Measurements from ENCODE around the gene ADAMTS2. TPM values are rescaled to one million over a fixed set of nuclear protein-coding genes. Genes with fewer than 3 reads are reported as not detected.

Gene ADAMTS2
- total and polyA plus RNA-seq, 2 donors from 2014 or later, result 2.0 to 13.6 TPM

DNA sequence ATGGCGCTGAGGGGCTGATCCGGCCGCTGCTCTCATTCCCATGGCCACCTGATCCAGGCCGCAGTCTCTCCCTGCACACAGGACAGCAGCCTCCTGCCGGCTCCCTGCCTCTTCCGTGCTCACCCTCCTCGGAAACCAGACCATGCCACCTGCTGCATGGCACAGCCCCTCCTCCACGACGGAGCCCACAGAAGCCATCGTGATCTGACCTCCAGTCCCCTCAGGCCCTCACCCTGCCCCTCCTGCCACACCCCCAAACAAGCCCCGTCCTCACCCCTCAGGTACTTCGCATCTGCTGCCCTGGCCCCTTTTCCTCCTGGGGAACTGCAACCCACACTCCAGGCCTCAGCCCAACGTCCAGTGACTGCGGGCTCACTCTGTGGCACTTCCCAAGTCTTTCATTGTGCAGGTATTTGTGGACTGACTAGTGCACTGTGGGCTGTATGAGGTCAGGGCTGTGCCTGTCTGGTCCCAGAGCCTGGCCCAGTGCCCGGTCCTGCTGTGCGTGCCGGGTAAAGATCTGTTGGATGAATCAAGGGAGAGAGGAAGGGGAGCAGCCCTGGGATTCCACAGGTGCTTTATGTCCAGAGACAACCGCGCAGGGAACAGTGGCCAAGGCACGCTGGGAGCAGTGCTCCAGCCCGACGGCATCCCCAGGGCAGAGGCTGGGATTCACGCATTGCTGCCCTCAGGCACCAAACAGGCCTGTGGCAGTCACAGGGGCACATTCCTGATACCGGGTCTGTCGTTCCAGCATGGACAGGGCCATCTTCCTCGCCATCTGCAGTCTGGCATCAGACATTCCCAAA, 86.1 kb downstream of the ADAMTS2 start:
- FAIRE-seq (no peak), DNase-seq (peak in 3 of 5 donors; percentile 10 to 40 (median 20))
- TF ChIP-seq, protein P1, sequence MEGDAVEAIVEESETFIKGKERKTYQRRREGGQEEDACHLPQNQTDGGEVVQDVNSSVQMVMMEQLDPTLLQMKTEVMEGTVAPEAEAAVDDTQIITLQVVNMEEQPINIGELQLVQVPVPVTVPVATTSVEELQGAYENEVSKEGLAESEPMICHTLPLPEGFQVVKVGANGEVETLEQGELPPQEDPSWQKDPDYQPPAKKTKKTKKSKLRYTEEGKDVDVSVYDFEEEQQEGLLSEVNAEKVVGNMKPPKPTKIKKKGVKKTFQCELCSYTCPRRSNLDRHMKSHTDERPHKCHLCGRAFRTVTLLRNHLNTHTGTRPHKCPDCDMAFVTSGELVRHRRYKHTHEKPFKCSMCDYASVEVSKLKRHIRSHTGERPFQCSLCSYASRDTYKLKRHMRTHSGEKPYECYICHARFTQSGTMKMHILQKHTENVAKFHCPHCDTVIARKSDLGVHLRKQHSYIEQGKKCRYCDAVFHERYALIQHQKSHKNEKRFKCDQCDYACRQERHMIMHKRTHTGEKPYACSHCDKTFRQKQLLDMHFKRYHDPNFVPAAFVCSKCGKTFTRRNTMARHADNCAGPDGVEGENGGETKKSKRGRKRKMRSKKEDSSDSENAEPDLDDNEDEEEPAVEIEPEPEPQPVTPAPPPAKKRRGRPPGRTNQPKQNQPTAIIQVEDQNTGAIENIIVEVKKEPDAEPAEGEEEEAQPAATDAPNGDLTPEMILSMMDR (IDR thresholded peaks at IDR 0.05; ENCODE audit: borderline replicate concordance, extremely low read depth, insufficient read depth), result no peak
- Histone ChIP-seq H3K36me3 (ENCODE audit: control insufficient read depth in 2 of 3, insufficient read depth in 3 of 3, low read length in 3 of 3) (no peaks in the 10 kb centered on the region), H3K9ac (ENCODE audit: low read length in 3 of 3) (no peak overlapping the region), H3K4me1 (ENCODE audit: control insufficient read depth in 2 of 3, insufficient read depth in 2 of 3, low read depth in 1 of 3, low read length in 3 of 3) (no peaks in the 10 kb centered on the region), H3K27me3 (ENCODE audit: control insufficient read depth, insufficient read depth, low read length) (no peaks in the 10 kb centered on the region), H3K27ac (ENCODE audit: low read depth in 2 of 2, low read length in 2 of 2) (no peak overlapping the region), H3K9me3 (ENCODE audit: control insufficient read depth in 2 of 3, insufficient read depth in 1 of 3, low read length in 3 of 3) (no peaks in the 10 kb centered on the region), H3K4me3 (ENCODE audit: low read length in 3 of 3) (no peak overlapping the region)
- intact Hi-C loops (cut with DNase I), result no loop called here

DNA sequence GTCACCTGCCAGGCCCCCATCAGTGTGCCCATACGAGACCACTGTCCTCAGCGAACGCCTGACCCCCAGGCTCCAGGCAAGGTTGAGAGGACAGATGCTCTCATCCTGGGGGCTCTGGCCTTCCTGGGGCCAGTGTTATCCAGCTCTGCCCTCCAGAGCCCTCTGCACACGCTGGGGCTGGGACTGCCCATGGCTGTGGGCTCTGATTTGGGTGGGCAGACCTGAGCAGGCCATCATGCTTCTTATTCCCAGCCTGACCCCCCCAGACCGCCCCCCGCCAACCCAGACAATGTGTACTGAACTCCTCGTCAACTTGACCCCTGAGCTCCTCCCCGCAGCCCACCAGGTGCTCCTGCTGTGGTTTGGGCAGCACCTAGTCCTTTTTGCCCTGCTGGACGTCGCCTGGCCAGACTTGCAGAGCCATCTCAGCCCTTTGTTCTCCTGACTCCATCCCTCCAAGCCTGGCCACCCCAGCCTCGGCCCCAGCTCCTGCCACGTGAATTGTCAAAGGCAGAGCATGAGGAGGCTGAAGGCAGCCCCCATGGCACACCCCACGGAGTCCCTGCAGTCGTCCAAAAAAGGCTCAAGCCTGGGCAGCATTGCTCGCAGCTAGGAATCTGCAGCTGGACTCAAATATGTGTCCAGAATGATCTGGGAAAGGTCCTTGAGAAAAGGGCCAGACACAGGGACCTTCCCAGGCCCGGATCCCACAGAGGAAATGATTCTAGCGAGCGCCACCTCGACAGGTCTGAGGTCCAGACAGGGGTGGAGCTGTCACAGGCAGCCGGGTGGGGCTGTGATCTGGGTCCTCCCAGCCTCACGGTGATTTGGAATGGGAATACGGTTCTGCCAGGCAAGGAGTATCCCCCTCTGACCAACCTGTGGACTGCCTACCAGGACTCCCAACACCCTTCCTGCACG, 87.0 kb downstream of the ADAMTS2 start:
- H3K27me3 ChIP-seq (ENCODE audit: control insufficient read depth, insufficient read depth, low read length), result no peaks in the 10 kb centered on the region
- intact Hi-C loops (cut with DNase I), result no loop called here
- H3K4me1 ChIP-seq (ENCODE audit: control insufficient read depth in 2 of 3, insufficient read depth in 2 of 3, low read depth in 1 of 3, low read length in 3 of 3), result no peaks in the 10 kb centered on the region
- DNase-seq (peak in 3 of 5 donors; percentile 9 to 70 (median 40)), FAIRE-seq (no peak)
- no peaks in the 10 kb centered on the region for H3K9me3 ChIP-seq (ENCODE audit: control insufficient read depth in 2 of 3, insufficient read depth in 1 of 3, low read length in 3 of 3)
- H3K36me3 ChIP-seq (ENCODE audit: control insufficient read depth in 2 of 3, insufficient read depth in 3 of 3, low read length in 3 of 3), result no peaks in the 10 kb centered on the region
- no peak overlapping the region for H3K4me3 ChIP-seq (ENCODE audit: low read length in 3 of 3)
- no peak overlapping the region for H3K27ac ChIP-seq (ENCODE audit: low read depth in 2 of 2, low read length in 2 of 2)
- no peak overlapping the region for H3K9ac ChIP-seq (ENCODE audit: low read length in 3 of 3)
- TF ChIP-seq, protein P1 (IDR thresholded peaks at IDR 0.05; ENCODE audit: borderline replicate concordance, extremely low read depth, insufficient read depth), result no peak

DNA sequence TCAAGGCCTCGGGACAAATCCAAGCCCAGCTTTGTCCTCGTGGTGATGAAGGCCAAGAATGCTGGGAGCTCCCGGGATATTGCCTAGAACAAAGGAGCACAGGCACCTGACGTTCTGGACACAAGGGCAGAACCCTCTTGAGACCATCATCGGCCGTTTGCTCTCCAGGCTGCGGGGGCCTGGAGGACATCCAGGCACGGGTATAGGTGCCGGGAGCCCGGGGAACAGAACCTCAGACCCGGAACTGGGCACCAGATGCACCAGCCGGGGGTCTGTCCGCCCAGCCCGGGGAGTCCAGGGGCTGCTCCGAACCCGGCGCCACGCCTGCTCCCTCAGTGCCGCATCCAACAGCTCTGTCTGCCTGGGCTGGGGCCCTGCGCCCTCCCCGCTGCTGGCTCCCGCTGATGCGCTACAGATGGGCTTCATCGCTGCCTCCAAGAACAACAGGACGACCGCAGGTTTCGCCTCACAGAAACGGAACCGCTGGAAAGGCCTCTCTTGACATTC, 88.0 kb downstream of the ADAMTS2 start:
- Histone ChIP-seq H3K27me3 (ENCODE audit: control insufficient read depth, insufficient read depth, low read length) (no peaks in the 10 kb centered on the region), H3K4me1 (ENCODE audit: control insufficient read depth in 2 of 3, insufficient read depth in 2 of 3, low read depth in 1 of 3, low read length in 3 of 3) (no peaks in the 10 kb centered on the region), H3K27ac (ENCODE audit: low read depth in 2 of 2, low read length in 2 of 2) (no peak overlapping the region), H3K4me3 (ENCODE audit: low read length in 3 of 3) (no peak overlapping the region), H3K36me3 (ENCODE audit: control insufficient read depth in 2 of 3, insufficient read depth in 3 of 3, low read length in 3 of 3) (no peaks in the 10 kb centered on the region), H3K9ac (ENCODE audit: low read length in 3 of 3) (no peak overlapping the region), H3K9me3 (ENCODE audit: control insufficient read depth in 2 of 3, insufficient read depth in 1 of 3, low read length in 3 of 3) (no peaks in the 10 kb centered on the region)
- intact Hi-C loops (cut with DNase I), result no loop called here
- TF ChIP-seq, protein P1 (IDR thresholded peaks at IDR 0.05; ENCODE audit: borderline replicate concordance, extremely low read depth, insufficient read depth), result no peak
- FAIRE-seq, result no peak
- peak in 4 of 5 donors; percentile 33 to 73 (median 56) for DNase-seq

Measured in kidney (tissue), 14 donors.